NT2/D1 (cell line): ENCODE measurements around the gene RSU1.

Source experiments
- SUZ12 ChIP-seq: IDR thresholded peaks from 2 replicates; pipeline ENCODE4 v1.6.1; 2011; ENCODE audit not compliant: insufficient read length, insufficient read depth; ENCODE audit errors: extremely low read depth
- YY1 ChIP-seq: IDR thresholded peaks from 2 replicates; pipeline ENCODE4 v1.6.1; 2011; ENCODE audit not compliant: insufficient read length, insufficient read depth
- ZNF274 ChIP-seq: IDR thresholded peaks from 2 replicates; pipeline ENCODE4 v1.6.1; 2011; ENCODE audit warnings: mild to moderate bottlenecking, low read depth, low read length

DNA sequence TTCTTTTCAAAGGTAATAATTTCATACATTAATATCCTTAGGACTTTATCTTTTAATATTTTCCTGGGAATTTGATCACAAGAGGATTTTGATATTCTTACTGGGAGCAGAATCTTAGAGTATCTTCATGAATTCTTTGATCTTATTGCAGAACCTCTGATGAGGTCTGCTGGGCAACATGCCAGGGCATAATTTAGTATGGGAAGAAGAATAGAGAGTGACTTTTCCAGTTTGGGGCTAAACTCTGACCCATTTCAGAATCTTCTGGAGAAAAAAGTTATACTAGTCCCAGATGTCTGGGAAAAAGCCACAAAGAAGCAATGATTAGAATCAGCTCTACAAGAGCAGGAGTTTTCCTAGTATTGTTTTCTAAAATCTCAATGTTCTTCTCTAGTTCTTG, 28.0 kb upstream of the RSU1 start:
- TF ChIP-seq SUZ12 = no peak
- no peak for TF ChIP-seq YY1
- TF ChIP-seq ZNF274 = no peak
